NT2/D1 (cell line): ENCODE measurements around the gene IL16.
"Not testable (repeated sequence)": the region's sequence is repeated elsewhere in the genome, so short reads cannot be mapped to it uniquely, and the experiment has no call there.

Source experiments
- DNase-seq: peaks from one replicate; pipeline ENCODE4 v3.0.0-alpha.2; 2011; ENCODE audit warnings: low read depth, low spot score
- H3K27me3 ChIP-seq: 2 replicates; pipeline ENCODE4 v1.6.0; 2011; ENCODE audit warnings: mild to moderate bottlenecking; ENCODE audit not compliant: insufficient read length, insufficient read depth
- H3K36me3 ChIP-seq: 2 replicates; pipeline ENCODE4 v1.6.1; 2011; ENCODE audit warnings: mild to moderate bottlenecking, low read length, mixed read lengths; ENCODE audit not compliant: insufficient read depth, insufficient read length
- H3K4me1 ChIP-seq: 2 replicates; pipeline ENCODE4 v1.5.1; 2011; ENCODE audit not compliant: insufficient read depth, insufficient read length
- H3K4me3 ChIP-seq: 2 replicates; pipeline ENCODE4 v1.5.1; 2011; ENCODE audit warnings: low read depth; ENCODE audit not compliant: insufficient read length
- H3K9ac ChIP-seq: 2 replicates; pipeline ENCODE4 v1.6.0; 2011; ENCODE audit warnings: low read depth; ENCODE audit not compliant: insufficient read length
- H3K9me3 ChIP-seq: 2 replicates; pipeline ENCODE4 v1.5.1; 2011; ENCODE audit warnings: mild to moderate bottlenecking, low read length; ENCODE audit not compliant: insufficient read depth
- SUZ12 ChIP-seq: IDR thresholded peaks from 2 replicates; pipeline ENCODE4 v1.6.1; 2011; ENCODE audit not compliant: insufficient read length, insufficient read depth; ENCODE audit errors: extremely low read depth
- YY1 ChIP-seq: IDR thresholded peaks from 2 replicates; pipeline ENCODE4 v1.6.1; 2011; ENCODE audit not compliant: insufficient read length, insufficient read depth
- ZNF274 ChIP-seq: IDR thresholded peaks from 2 replicates; pipeline ENCODE4 v1.6.1; 2011; ENCODE audit warnings: mild to moderate bottlenecking, low read depth, low read length

The IL16 gene

DNA sequence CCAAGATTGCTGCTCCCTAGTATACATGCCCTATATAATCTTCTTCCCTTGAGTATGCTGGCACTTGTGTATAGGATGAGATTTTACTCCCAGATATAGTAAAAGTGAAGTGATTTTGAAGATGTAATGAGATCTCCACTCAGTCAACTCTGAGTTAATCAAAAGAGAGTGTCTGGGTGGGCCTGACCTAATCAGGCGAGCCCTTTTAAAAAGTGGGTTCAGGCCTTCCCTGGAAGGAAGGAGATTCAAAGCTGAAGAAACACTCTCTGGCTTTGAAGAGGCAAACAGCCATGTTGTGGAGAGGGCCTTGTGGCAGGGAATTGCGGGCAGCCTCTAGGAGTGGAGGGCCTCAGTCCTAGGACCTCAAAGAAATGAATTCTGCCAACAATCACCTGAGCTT, 132.8 kb downstream of the IL16 start:
- no peaks in the 10 kb centered on the region for H3K4me1 ChIP-seq
- H3K27me3 ChIP-seq, result peaks cover 10% of the 10 kb centered on the region
- H3K4me3 ChIP-seq, result no peak overlapping the region
- H3K9me3 ChIP-seq, result no peaks in the 10 kb centered on the region
- H3K9ac ChIP-seq, result no peak overlapping the region
- H3K36me3 ChIP-seq, result no peaks in the 10 kb centered on the region
- no peak for DNase-seq
- TF ChIP-seq YY1 (no peak), SUZ12 (no peak), ZNF274 (no peak)

DNA sequence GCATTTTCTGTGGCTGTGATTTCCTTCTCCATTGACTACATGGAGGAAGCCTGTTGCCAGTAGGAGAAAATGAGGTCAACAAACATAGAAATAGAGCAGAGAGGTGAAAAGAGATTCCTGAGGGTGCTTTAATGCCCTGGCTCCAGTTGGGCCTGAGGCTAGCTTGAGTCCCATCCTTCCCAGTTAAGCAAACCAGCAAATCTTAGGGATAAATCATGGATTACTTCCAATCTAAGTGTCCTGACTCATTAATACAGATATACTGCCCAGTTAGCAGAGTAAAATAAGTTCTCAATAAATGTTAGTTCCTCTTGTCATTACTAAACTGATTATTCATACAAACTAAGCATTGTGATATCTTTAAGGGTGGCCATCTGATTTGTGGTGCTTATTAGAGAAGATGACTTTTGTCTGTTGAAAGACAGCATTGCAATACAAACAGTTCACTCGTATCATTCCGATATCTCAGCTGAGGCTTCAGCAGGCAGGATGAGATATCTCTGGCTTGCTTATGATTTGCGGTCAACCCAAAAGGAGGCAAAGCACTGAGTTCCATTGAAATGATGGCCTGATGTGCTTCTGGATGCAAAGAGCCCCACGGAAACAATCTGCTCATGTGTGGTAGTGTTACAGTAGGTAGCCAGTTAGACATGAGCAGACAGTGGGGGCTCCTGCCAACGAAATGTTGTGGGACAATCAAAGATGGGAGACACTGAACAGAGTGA, 133.8 kb downstream of the IL16 start:
- no peak for TF ChIP-seq SUZ12
- TF ChIP-seq YY1, result no peak
- TF ChIP-seq ZNF274, result no peak
- H3K9me3 ChIP-seq, result no peaks in the 10 kb centered on the region
- no peak for DNase-seq
- no peaks in the 10 kb centered on the region for H3K27me3 ChIP-seq
- H3K36me3 ChIP-seq, result no peaks in the 10 kb centered on the region
- no peaks in the 10 kb centered on the region for H3K4me1 ChIP-seq
- H3K9ac ChIP-seq, result no peak overlapping the region
- H3K4me3 ChIP-seq, result no peak overlapping the region

DNA sequence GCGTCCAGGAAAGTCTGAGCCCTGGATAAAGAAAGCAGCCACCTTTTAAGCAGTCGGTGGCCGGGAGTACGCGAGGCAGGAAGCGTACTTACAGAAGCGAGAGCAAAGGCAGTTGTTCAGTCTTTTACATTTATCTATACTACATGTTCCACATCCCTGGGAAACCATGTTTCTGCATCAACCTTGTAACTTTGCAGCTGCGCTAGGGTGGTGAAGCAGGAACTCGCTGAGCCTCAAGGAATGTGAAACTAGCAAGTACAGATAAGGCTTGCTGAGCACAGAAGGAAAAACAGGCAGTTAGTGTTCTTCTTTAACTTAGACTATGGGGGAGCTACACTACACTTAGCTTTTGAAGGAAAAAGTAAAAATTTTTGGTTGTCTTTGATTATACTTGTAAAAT, 134.5 kb downstream of the IL16 start:
- H3K4me1 ChIP-seq, H3K9me3 ChIP-seq, H3K27me3 ChIP-seq, H3K9ac ChIP-seq, H3K36me3 ChIP-seq, DNase-seq, H3K4me3 ChIP-seq: not testable (repeated sequence)

DNA sequence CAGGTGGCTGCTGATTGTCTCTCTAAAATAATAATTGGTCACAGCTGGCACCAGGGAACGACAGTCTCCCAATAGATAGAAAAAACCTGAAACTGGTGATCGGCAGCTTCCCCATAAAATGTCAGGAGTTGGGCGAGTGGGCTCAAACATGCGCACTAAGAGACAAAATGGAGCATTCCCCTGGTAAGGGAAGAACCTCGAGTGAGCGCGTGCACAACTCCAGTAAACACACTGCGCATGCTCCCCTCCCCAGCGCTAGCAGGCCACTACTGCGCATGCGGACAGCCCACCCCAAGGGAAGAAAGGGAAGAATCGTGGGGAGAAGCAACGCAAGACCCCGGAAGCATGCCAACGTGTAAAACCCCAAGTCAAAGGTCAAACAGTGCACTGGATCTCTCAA, 134.9 kb downstream of the IL16 start:
- DNase-seq, result no peak
- H3K4me1 ChIP-seq, result no peaks in the 10 kb centered on the region
- H3K27me3 ChIP-seq, result no peaks in the 10 kb centered on the region
- H3K36me3 ChIP-seq, result no peaks in the 10 kb centered on the region
- H3K9ac ChIP-seq, result no peak overlapping the region
- TF ChIP-seq ZNF274 (no peak), SUZ12 (no peak), YY1 (no peak)
- H3K9me3 ChIP-seq, result no peaks in the 10 kb centered on the region
- no peak overlapping the region for H3K4me3 ChIP-seq

DNA sequence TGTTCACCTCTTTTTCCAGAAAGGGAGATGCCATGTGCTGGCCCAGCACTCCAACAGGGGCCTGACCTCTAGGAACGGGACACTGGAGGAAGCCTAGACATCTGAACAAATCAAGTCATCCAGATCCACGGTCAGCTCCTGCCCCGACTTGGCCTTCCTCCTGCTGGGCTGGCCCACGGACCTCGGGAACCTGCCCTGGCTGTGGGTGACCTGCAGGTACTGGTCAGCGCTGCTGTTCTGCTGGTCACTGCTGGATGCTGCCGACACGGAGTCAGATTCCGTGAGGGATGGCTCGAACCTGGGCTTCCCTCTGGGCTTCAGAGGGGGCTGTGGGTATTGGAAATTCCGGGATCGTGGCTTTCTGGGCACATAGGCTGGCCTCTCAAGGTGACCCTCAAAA, 135.6 kb downstream of the IL16 start:
- Histone ChIP-seq H3K4me3 (no peak overlapping the region), H3K4me1 (no peaks in the 10 kb centered on the region), H3K9ac (no peak overlapping the region), H3K27me3 (no peaks in the 10 kb centered on the region), H3K36me3 (no peaks in the 10 kb centered on the region), H3K9me3 (no peaks in the 10 kb centered on the region)
- DNase-seq, result no peak
- no peak for TF ChIP-seq ZNF274
- TF ChIP-seq SUZ12, result no peak

DNA sequence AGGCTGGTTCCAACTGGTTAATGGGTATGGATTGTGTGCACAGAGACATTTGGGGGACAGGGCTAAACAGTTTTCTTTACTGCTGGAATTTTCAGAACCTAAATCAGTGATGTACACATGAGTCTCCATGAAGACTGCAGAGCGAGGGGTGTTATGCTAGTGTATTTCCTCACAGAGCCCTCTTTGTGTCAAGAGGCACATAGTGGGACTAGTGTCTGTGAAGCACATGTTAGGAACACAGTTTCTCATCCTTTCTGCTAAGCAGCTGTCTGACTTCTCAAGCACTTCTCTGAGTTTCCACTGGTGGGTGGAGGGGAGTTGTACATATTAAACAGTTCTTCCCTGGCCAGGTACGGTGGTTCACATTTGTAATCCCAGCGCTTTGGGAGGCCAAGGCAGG, 136.7 kb downstream of the IL16 start:
- no peak overlapping the region for H3K9ac ChIP-seq
- TF ChIP-seq SUZ12, result no peak
- TF ChIP-seq YY1, result no peak
- no peak for TF ChIP-seq ZNF274

DNA sequence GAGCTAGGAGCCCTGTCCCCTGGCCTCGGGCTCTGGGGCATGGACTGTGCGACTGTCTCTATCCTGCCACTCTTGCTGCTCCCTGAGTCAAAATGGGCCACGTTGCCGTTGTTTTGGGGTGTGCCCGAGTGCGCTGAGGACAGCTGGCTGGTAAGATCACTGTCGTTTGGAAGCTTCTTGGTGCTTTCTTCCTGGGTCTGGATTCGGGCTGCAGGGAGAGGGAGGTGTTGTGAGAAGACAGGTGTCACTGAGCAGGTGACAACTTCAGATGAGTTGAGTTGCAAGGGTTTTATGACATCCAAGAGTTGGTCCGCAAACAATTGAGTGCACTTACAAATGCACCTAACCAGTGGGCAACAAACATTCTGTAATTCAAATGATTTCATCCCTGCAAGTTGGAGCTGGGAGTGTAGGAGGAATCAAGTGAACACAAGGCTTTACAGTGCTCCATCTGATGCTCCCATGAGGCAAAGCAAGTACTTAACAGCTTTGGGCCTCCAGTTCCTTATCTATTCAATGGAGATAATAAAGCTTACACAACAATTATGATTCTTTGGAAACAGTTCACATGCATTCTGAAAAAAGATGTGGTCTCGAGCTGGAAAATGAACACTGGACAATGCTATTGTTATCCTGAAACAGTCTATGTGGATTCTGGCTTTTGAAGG, 138.2 kb downstream of the IL16 start:
- H3K27me3 ChIP-seq, result no peaks in the 10 kb centered on the region
- no peak overlapping the region for H3K4me3 ChIP-seq
- no peaks in the 10 kb centered on the region for H3K4me1 ChIP-seq
- no peaks in the 10 kb centered on the region for H3K9me3 ChIP-seq
- DNase-seq, result no peak
- no peaks in the 10 kb centered on the region for H3K36me3 ChIP-seq
- no peak for TF ChIP-seq YY1
- TF ChIP-seq ZNF274, result no peak
- no peak for TF ChIP-seq SUZ12
- no peak overlapping the region for H3K9ac ChIP-seq

More for the DNA sequence above, 136.7 kb downstream of the IL16 start:
- H3K4me1 ChIP-seq, result no peaks in the 10 kb centered on the region
- DNase-seq, result no peak
- no peaks in the 10 kb centered on the region for H3K27me3 ChIP-seq
- H3K9me3 ChIP-seq, result no peaks in the 10 kb centered on the region
- no peaks in the 10 kb centered on the region for H3K36me3 ChIP-seq
- no peak overlapping the region for H3K4me3 ChIP-seq
